ENCODE results near the gene KRT81. TPM values are rescaled to one million over a fixed set of nuclear protein-coding genes. Genes with fewer than 3 reads are reported as not detected.

KRT81 gene
- total RNA-seq, 1 experiment from 2014 or later: 2.5 TPM

GRCh38 chr12:52264435-52264825, 26.9 kb downstream of the KRT81 start:
- no peak overlapping the region for H3K27ac ChIP-seq
- H4K20me1 ChIP-seq (ENCODE audit: insufficient read depth): no peaks in the 10 kb centered on the region
- H2AFZ ChIP-seq: no peak overlapping the region
- DNase-seq: no peak
- H3K9me2 ChIP-seq (ENCODE audit: insufficient read depth): no peaks in the 10 kb centered on the region
- no peaks in the 10 kb centered on the region for H3K36me3 ChIP-seq (ENCODE audit: low read depth)
- BruUV-seq (replicated peaks): no TSS peak
- no peak overlapping the region for H3K4me2 ChIP-seq
- H3K79me2 ChIP-seq (ENCODE audit: low read depth): no peaks in the 10 kb centered on the region
- no peak overlapping the region for H3K4me3 ChIP-seq
- TF ChIP-seq, protein P1, sequence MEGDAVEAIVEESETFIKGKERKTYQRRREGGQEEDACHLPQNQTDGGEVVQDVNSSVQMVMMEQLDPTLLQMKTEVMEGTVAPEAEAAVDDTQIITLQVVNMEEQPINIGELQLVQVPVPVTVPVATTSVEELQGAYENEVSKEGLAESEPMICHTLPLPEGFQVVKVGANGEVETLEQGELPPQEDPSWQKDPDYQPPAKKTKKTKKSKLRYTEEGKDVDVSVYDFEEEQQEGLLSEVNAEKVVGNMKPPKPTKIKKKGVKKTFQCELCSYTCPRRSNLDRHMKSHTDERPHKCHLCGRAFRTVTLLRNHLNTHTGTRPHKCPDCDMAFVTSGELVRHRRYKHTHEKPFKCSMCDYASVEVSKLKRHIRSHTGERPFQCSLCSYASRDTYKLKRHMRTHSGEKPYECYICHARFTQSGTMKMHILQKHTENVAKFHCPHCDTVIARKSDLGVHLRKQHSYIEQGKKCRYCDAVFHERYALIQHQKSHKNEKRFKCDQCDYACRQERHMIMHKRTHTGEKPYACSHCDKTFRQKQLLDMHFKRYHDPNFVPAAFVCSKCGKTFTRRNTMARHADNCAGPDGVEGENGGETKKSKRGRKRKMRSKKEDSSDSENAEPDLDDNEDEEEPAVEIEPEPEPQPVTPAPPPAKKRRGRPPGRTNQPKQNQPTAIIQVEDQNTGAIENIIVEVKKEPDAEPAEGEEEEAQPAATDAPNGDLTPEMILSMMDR (conservative IDR thresholded peaks at IDR 0.05): no peak
- no peak for TF ChIP-seq EZH2 (IDR thresholded peaks at IDR 0.05; ENCODE audit: low read depth)
- 0 out of 2 replicates have a peak, but pooled peaks cover 8% of the 10 kb centered on the region for H3K4me1 ChIP-seq (replicated peaks; ENCODE audit: insufficient read depth)
- intact Hi-C loops (cut with micrococcal nuclease; ENCODE audit: unreplicated experiment): no loop called here
- H3K27me3 ChIP-seq (ENCODE audit: insufficient read depth, low read depth): no peaks in the 10 kb centered on the region
- H3K9me3 ChIP-seq (ENCODE audit: insufficient read depth, low read depth): no peaks in the 10 kb centered on the region
- H3F3A ChIP-seq (ENCODE audit: insufficient read depth, low read depth): no peaks in the 10 kb centered on the region
- CTCF ChIA-PET: interaction anchor here (0.7 kb wide), 1 partner anchor 535 kb away, joined by 3 read pairs; no protein-coding TSS in a partner anchor
- POLR2A ChIA-PET (ENCODE audit: unreplicated experiment): no interaction called here

GRCh38 chr12:52263761-52264434, 27.4 kb downstream of the KRT81 start:
- POLR2A ChIA-PET (ENCODE audit: unreplicated experiment): no interaction called here
- no peaks in the 10 kb centered on the region for H3K9me3 ChIP-seq (ENCODE audit: insufficient read depth, low read depth)
- H3K4me1 ChIP-seq (replicated peaks; ENCODE audit: insufficient read depth): 0 out of 2 replicates have a peak, but pooled peaks cover 8% of the 10 kb centered on the region
- H3K4me2 ChIP-seq: no peak overlapping the region
- CTCF ChIA-PET: interaction anchor here (0.7 kb wide), 1 partner anchor 535 kb away, joined by 3 read pairs; no protein-coding TSS in a partner anchor
- no peak for DNase-seq
- H3K9me2 ChIP-seq (ENCODE audit: insufficient read depth): no peaks in the 10 kb centered on the region
- BruUV-seq (replicated peaks): no TSS peak
- H4K20me1 ChIP-seq (ENCODE audit: insufficient read depth): no peaks in the 10 kb centered on the region
- intact Hi-C loops (cut with micrococcal nuclease; ENCODE audit: unreplicated experiment): no loop called here
- H3K27ac ChIP-seq: no peak overlapping the region
- no peak overlapping the region for H3K4me3 ChIP-seq
- TF ChIP-seq, protein P1 (conservative IDR thresholded peaks at IDR 0.05): no peak
- no peak for TF ChIP-seq EZH2 (IDR thresholded peaks at IDR 0.05; ENCODE audit: low read depth)
- no peaks in the 10 kb centered on the region for H3K36me3 ChIP-seq (ENCODE audit: low read depth)
- no peaks in the 10 kb centered on the region for H3F3A ChIP-seq (ENCODE audit: insufficient read depth, low read depth)
- no peaks in the 10 kb centered on the region for H3K79me2 ChIP-seq (ENCODE audit: low read depth)
- H3K27me3 ChIP-seq (ENCODE audit: insufficient read depth, low read depth): no peaks in the 10 kb centered on the region
- H2AFZ ChIP-seq: no peak overlapping the region

DNA sequence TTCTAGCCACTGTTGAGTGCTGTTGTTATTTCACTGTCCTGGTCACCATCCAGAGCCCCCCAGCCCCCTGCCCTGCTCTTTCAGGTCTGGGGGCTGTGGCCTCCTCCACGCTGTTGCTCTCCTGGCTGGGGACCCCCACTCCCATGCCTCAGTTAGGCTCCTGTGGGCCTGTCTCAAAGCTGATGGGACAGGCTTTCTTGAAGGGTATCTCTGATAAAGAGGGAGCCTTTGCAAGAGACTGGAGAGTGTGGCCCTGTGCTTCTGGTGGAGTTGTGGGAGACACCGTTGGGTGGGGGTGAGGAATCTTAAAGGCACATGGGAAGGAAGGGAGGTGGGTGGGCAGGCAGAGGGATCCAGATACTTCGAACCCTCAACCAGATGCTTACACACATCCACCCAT, 29.0 kb downstream of the KRT81 start:
- H3K4me2 ChIP-seq: no peak overlapping the region
- H3K79me2 ChIP-seq (ENCODE audit: low read depth): no peaks in the 10 kb centered on the region
- no peaks in the 10 kb centered on the region for H3F3A ChIP-seq (ENCODE audit: insufficient read depth, low read depth)
- 0 out of 2 replicates have a peak, but pooled peaks cover 8% of the 10 kb centered on the region for H3K4me1 ChIP-seq (replicated peaks; ENCODE audit: insufficient read depth)
- no peak overlapping the region for H3K27ac ChIP-seq
- ChIA-PET POLR2A (ENCODE audit: unreplicated experiment) (interaction anchor here (0.7 kb wide), 1 partner anchor 25 kb away, joined by 4 read pairs; no protein-coding TSS in a partner anchor), CTCF (no interaction called here)
- no peaks in the 10 kb centered on the region for H3K36me3 ChIP-seq (ENCODE audit: low read depth)
- no peak for DNase-seq
- H3K9me2 ChIP-seq (ENCODE audit: insufficient read depth): no peaks in the 10 kb centered on the region
- no peaks in the 10 kb centered on the region for H3K9me3 ChIP-seq (ENCODE audit: insufficient read depth, low read depth)
- no peaks in the 10 kb centered on the region for H4K20me1 ChIP-seq (ENCODE audit: insufficient read depth)
- TF ChIP-seq, protein P1 (conservative IDR thresholded peaks at IDR 0.05): no peak
- TF ChIP-seq EZH2 (IDR thresholded peaks at IDR 0.05; ENCODE audit: low read depth): no peak
- no peak overlapping the region for H2AFZ ChIP-seq
- no peaks in the 10 kb centered on the region for H3K27me3 ChIP-seq (ENCODE audit: insufficient read depth, low read depth)
- no peak overlapping the region for H3K4me3 ChIP-seq
- BruUV-seq (replicated peaks): no TSS peak
- intact Hi-C loops (cut with micrococcal nuclease; ENCODE audit: unreplicated experiment): no loop called here

Measured in PC-9 (cell line).